GM12874 (cell line): ENCODE results near the gene SH3RF1.
A peak's percentile ranks its signal among the peaks of the same experiment; 100 is the strongest.

Experiments
- TF ChIP-seq, protein P1 (sequence below): IDR thresholded peaks from 2 replicates; pipeline ENCODE4 v1.5.1; 2011; ENCODE audit warnings: low read depth, mild to moderate bottlenecking, control low read depth, low read length, moderate library complexity; ENCODE audit not compliant: insufficient read depth

SH3RF1 gene

DNA sequence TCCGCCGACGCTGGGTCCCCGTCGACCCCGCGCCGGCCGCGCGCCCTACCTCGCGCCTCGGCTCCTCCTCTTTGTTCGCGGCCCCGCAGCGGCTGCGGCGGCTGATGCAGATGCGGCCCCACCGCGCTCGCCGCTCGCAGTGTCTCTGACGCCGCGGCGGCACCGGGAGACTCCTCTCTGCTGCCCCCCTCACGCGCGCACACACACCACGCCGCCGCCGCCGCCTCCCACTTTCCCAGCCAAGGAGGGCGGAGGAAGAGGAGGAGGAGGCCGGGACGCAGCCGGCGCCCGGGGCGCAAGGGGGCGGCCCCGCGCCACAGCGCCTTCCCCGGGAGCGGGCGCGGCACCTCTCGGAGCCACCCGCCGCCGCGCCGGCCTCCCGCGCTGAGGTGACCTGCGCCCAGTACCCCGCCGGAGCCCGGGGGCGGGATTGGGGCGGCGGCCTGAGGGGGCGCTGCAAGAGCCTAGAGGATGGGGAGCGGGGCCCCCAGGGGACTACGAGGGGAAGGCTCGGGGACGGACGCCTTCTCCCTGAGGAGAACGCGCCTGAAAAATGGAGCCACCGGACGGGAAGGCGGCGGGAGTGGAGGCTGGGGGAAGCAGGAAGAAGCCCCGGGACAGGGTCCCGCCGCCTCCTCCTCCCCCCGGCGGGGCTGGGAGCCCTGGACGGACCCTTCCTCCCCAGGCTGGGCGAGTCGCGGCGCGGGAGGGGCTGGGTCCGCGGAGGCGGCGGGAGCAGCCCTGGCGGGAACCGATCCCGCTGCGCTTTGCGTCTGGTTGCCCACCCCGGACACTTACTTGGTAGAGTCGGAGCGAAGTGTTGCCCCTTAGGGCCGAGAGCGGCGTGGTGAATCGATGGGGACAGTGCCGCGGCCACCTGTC, at the start of gene SH3RF1:
Gene SH3RF1, minus strand, starts transcription at position 147 of the 882 bp plus-strand sequence. CDS start 1,744 bp downstream, outside the sequence.
- TF ChIP-seq, protein P1, sequence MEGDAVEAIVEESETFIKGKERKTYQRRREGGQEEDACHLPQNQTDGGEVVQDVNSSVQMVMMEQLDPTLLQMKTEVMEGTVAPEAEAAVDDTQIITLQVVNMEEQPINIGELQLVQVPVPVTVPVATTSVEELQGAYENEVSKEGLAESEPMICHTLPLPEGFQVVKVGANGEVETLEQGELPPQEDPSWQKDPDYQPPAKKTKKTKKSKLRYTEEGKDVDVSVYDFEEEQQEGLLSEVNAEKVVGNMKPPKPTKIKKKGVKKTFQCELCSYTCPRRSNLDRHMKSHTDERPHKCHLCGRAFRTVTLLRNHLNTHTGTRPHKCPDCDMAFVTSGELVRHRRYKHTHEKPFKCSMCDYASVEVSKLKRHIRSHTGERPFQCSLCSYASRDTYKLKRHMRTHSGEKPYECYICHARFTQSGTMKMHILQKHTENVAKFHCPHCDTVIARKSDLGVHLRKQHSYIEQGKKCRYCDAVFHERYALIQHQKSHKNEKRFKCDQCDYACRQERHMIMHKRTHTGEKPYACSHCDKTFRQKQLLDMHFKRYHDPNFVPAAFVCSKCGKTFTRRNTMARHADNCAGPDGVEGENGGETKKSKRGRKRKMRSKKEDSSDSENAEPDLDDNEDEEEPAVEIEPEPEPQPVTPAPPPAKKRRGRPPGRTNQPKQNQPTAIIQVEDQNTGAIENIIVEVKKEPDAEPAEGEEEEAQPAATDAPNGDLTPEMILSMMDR = peak; percentile 49

DNA sequence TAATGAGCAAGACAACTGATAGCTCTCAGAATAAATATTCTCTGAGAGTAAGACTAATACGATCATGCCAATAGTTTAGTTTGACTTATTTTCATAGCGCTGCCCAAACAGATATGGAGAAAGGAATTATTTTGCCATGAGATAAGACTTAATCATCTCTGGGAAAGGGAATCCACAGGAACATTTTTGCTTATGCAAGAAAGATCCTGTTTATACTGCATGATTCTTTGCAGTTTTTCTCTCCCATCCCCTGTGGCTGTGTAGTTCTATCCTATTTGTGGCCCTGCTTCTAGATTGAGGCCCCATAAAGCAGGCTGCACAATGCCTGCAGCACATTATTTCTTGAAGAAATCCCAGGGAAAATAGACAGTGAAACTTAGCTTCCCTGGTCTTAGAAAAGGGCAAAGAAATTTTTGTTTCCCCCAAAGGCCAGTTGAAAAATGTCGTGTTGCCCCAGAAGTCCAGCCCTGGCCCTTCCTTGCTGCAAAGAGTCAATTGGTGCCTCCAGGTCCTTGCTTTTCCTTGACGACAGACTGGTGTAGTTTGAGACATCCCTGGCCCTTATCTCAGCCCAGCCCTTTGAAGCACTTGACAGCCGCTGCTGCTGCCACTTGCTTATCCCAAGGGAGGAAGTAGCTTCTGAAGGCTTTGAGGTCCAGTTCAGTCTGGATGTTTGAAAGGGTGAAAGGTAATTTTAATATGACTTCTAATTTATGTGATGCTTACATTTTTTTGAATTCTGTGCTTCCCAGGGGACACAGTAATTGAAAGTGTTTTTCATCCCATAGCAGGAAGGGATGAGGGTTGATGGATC, 45.0 kb upstream of the SH3RF1 start:
- TF ChIP-seq, protein P1 = no peak

DNA sequence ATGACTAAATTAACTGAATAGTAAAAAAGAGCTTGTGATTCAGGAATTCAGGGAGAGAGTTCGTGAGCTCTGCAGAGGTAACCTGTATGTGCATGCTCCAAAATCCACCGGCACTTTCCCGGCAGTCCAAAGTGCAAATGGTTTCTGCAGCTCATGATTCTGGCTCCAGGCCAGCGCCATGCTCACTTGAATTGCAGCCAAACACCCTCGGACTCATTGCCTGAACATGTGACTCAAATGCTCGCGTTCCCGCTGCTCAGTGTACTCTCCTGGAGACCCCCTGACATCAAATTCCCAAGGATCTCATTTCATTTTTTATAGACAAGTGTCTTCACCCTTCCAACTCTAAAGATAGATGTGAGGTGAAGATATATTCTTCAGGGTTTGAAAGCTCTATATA, 44.1 kb upstream of the SH3RF1 start:
- TF ChIP-seq, protein P1 = no peak

DNA sequence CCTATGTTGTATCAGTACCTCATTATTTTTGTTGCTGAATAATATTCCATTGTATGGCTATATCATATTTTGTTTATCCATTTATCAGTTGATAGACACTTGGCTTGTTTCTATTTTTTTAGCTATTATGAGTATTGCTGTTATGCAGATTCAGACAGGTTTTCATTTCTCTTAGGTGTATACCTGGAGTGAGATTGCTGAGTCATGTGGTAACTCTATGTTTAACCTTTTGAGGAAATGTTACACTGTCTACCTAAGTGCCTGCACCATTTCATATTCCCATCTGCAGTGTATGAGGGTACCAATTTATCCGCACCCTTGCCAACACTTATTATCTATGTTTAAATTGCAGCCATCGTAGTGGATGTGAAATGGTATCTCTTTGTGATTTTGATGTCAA, 43.0 kb upstream of the SH3RF1 start:
- TF ChIP-seq, protein P1 = no peak

DNA sequence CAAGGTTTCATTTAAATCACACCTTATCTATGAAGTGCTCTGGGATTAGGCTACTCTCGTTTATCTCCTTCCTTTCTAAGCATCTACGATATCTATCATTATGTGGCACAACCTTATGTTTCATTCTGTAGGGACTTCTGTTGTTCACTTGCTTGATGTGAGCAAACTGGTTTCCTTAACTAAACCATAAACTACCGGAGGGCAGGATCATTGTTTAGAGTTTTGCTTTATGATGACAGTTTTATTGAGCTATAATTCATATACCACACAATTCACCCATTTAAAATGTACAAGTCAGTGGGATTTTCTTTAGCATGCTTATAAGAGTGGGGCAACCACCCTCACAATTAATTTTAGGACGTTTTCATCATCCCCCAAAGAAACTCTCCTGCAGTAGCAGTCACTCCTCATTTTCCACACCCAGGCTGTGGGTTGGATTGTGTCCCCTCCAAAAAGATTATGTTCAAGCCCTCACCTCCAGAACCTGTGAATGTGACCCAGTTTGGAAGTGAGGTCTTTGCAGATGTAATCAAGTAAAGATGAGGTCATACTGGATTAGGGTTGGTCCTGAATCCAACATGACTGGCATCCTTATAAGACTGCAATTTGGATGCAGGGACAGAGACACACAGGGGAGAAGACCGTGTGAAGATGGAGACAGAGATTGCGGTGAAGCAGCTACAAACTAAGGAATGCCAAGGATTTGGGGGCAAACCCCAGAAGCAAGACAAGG, 42.1 kb upstream of the SH3RF1 start:
- TF ChIP-seq, protein P1 = no peak

DNA sequence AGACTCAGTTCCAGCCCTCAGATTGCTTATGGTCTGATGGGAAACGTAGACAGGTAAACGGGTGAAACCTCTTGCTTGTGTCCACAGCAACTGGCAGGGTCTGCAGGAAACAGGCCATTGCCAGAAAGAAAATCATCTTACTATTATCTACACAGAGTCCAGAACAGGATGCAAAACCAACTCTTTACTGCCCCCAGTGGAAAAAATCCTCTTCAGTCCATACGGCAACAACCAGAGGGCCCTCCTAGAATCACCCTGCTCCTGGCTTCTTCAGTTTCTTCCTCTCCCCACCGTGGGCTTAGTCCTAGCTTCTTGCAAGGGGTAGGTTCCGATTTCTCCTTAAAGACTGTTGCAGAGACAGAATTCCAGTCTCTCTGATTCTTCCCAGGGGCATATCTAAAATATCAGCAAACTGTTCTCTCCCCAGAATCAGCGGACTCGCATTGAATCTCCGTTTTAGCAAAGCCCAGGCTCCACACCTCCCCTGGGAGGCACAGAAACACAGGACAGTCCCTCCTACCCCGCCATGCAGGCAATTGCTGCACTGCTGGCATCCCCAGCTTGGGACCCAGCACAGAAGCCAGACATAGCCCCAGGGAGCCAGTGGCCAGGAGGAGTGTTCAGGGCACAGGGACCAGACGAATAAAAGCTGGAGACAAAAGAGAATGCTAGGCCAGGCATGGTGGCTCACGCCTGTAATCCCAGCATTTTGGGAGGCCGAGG, 41.0 kb upstream of the SH3RF1 start:
- TF ChIP-seq, protein P1 = peak; percentile 42
